Activated naive CD4-positive, alpha-beta T cell treated with anti-CD3 and anti-CD28 coated beads, Interleukin-2, amount 50 U/mL, for 24 hours (primary cell): ENCODE data around the gene TSTD2.
"Not testable (repeated sequence)": the region's sequence is repeated elsewhere in the genome, so short reads cannot be mapped to it uniquely, and the experiment has no call there.

Source experiments
- H3K27ac Mint-ChIP-seq: one replicate; pipeline ENCODE4 v1.8.0; 2021; ENCODE audit warnings: mild to moderate bottlenecking, mixed read lengths
- H3K27me3 Mint-ChIP-seq: one replicate; pipeline ENCODE4 v1.8.0; 2021; ENCODE audit warnings: mixed read lengths
- H3K36me3 Mint-ChIP-seq: one replicate; pipeline ENCODE4 v1.8.0; 2021; ENCODE audit warnings: mixed read lengths
- H3K4me1 Mint-ChIP-seq: one replicate; pipeline ENCODE4 v1.8.0; 2021; ENCODE audit warnings: mixed read lengths
- H3K4me3 Mint-ChIP-seq: one replicate; pipeline ENCODE4 v1.8.0; 2021; ENCODE audit warnings: mild to moderate bottlenecking, mixed read lengths
- H3K9me3 Mint-ChIP-seq: one replicate; pipeline ENCODE4 v1.8.0; 2021; ENCODE audit warnings: mixed read lengths

TSTD2 gene

GRCh38 chr9:97640325-97640724, 7.2 kb upstream of the TSTD2 start:
- no peaks in the 10 kb centered on the region for H3K27me3 Mint-ChIP-seq

GRCh38 chr9:97638666-97639065, 5.5 kb upstream of the TSTD2 start:
- peak overlapping the region; percentile 11 for H3K4me3 Mint-ChIP-seq
- H3K36me3 Mint-ChIP-seq, result peaks cover 17% of the 10 kb centered on the region
- H3K4me1 Mint-ChIP-seq, result peaks cover 66% of the 10 kb centered on the region
- no peaks in the 10 kb centered on the region for H3K27me3 Mint-ChIP-seq
- H3K9me3 Mint-ChIP-seq, result no peaks in the 10 kb centered on the region
- peak overlapping the region; percentile 30 for H3K27ac Mint-ChIP-seq

More at GRCh38 chr9:97640325-97640724, 7.2 kb upstream of the TSTD2 start:
- H3K4me1 Mint-ChIP-seq, result peaks cover 61% of the 10 kb centered on the region
- H3K9me3 Mint-ChIP-seq, result no peaks in the 10 kb centered on the region
- peak overlapping the region; percentile 7 for H3K4me3 Mint-ChIP-seq
- no peak overlapping the region for H3K27ac Mint-ChIP-seq
- H3K36me3 Mint-ChIP-seq, result peaks cover 15% of the 10 kb centered on the region

GRCh38 chr9:97636903-97637302, 3.7 kb upstream of the TSTD2 start:
- peak overlapping the region; percentile 1 for H3K27ac Mint-ChIP-seq
- peak overlapping the region; percentile 77 for H3K4me3 Mint-ChIP-seq
- H3K27me3 Mint-ChIP-seq, result no peaks in the 10 kb centered on the region
- H3K4me1 Mint-ChIP-seq, result peaks cover 63% of the 10 kb centered on the region
- no peaks in the 10 kb centered on the region for H3K9me3 Mint-ChIP-seq
- peaks cover 14% of the 10 kb centered on the region for H3K36me3 Mint-ChIP-seq

- H3K27me3 Mint-ChIP-seq, result no peaks in the 10 kb centered on the region
- H3K4me3 Mint-ChIP-seq, result peak overlapping the region; percentile 96
- H3K36me3 Mint-ChIP-seq, result peaks cover 9% of the 10 kb centered on the region
- no peaks in the 10 kb centered on the region for H3K9me3 Mint-ChIP-seq
- H3K4me1 Mint-ChIP-seq, result peaks cover 60% of the 10 kb centered on the region
- no peak overlapping the region for H3K27ac Mint-ChIP-seq
Measured at GRCh38 chr9:97635026-97635425, 1.9 kb upstream of the TSTD2 start.

GRCh38 chr9:97633859-97634490, 807 bp upstream of the TSTD2 start:
- peaks cover 9% of the 10 kb centered on the region for H3K36me3 Mint-ChIP-seq

GRCh38 chr9:97632248-97632984, 752 bp downstream of the TSTD2 start:
- Mint-ChIP-seq H3K27ac (peak overlapping the region; percentile 100), H3K4me1 (peaks cover 50% of the 10 kb centered on the region), H3K4me3 (peak overlapping the region; percentile 96), H3K27me3 (no peaks in the 10 kb centered on the region), H3K9me3 (no peaks in the 10 kb centered on the region), H3K36me3 (peaks cover 9% of the 10 kb centered on the region)

More at GRCh38 chr9:97633859-97634490, 807 bp upstream of the TSTD2 start:
- no peaks in the 10 kb centered on the region for H3K27me3 Mint-ChIP-seq
- H3K9me3 Mint-ChIP-seq, result no peaks in the 10 kb centered on the region
- peak overlapping the region; percentile 100 for H3K27ac Mint-ChIP-seq
- H3K4me3 Mint-ChIP-seq, result peak overlapping the region; percentile 96
- H3K4me1 Mint-ChIP-seq, result peaks cover 58% of the 10 kb centered on the region

DNA sequence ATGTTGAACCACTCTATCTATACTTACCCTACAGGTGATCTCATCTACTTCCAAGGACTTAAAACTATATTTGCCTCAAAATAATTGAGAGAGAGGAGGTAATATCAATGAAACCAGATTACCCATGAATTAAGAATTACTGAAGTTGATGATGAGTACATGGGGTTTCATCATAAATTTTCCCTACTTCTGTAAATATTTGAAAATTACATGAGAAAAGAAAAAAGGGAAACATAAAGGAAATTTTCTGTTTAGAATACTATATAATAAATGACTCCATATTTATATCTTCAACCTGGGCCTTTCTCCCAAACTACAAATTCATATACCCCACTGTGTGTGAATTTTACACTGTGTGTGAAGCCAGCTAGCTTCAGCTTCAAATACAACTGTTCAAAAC, 2.6 kb downstream of the TSTD2 start:
- peaks cover 43% of the 10 kb centered on the region for H3K4me1 Mint-ChIP-seq

DNA sequence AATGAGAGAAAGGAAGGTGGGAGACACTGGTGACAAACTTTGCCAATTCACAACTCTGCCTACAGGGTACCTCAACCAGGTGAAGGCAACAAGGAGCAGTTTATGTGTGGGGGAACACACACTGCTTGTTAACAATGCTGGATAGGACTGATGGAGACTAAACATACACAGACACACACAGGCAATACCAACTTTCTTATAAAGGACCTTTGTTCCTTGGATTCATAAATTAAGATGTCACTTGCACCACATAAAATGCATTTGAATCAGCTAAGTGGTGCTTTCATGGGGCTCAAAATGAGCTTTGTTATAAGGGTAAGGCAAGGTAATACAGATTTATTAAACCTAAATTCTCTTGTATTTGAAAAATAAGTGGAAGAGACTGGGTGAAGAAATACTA, 4.0 kb downstream of the TSTD2 start:
- H3K27ac Mint-ChIP-seq, result no peak overlapping the region
- H3K36me3 Mint-ChIP-seq, result peaks cover 8% of the 10 kb centered on the region
- no peaks in the 10 kb centered on the region for H3K27me3 Mint-ChIP-seq
- no peaks in the 10 kb centered on the region for H3K9me3 Mint-ChIP-seq
- H3K4me1 Mint-ChIP-seq, result peaks cover 32% of the 10 kb centered on the region
- H3K4me3 Mint-ChIP-seq, result no peak overlapping the region

More for the DNA sequence above, 2.6 kb downstream of the TSTD2 start:
- H3K9me3 Mint-ChIP-seq, result no peaks in the 10 kb centered on the region
- H3K27me3 Mint-ChIP-seq, result no peaks in the 10 kb centered on the region
- H3K27ac Mint-ChIP-seq, result peak overlapping the region; percentile 61
- H3K36me3 Mint-ChIP-seq, result peaks cover 10% of the 10 kb centered on the region
- H3K4me3 Mint-ChIP-seq, result no peak overlapping the region

DNA sequence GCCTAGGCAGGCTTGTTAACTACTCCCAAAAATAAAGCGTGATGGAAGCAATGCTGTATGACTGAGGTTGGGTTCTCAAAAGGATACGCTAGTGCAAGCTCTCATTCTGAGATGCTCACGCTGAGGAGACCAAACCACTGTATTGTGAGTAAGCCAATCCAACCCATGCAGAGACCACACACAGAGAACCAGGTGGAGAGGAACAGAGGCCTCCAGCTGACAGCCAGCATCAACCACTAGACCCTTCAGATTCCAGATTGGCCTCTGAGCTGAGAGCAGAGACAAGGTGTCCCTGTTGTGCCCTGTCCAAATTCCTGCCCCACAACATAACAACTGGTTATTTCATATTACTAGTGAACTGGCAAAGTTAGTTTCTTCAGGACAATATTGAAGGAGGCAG, 4.5 kb downstream of the TSTD2 start:
- Mint-ChIP-seq H3K4me1 (peaks cover 31% of the 10 kb centered on the region), H3K4me3 (no peak overlapping the region), H3K36me3 (peaks cover 9% of the 10 kb centered on the region), H3K27ac (no peak overlapping the region), H3K9me3 (no peaks in the 10 kb centered on the region), H3K27me3 (no peaks in the 10 kb centered on the region)

DNA sequence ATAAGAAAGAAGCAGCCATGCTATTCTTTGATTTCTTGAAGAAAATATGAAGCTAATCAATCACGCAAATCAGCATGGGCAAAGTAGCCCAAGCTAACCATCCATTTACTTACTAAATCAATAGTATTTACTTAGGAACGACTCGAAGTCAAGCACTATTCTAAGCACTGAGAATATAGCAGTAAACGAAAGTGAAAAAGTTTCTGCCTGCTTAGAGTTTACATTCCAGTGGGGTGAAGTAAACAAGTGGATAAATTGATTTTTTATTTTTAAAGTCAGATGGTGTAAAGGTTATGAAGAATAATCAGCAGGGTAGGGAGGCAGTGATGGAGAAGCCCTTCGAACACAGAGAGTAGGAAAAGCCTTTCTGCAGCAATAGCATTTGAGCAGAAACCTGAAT, 5.5 kb downstream of the TSTD2 start:
- Mint-ChIP-seq H3K4me3 (no peak overlapping the region), H3K4me1 (peaks cover 31% of the 10 kb centered on the region), H3K36me3 (peaks cover 9% of the 10 kb centered on the region), H3K27me3 (no peaks in the 10 kb centered on the region), H3K9me3 (no peaks in the 10 kb centered on the region), H3K27ac (no peak overlapping the region)

- peaks cover 26% of the 10 kb centered on the region for H3K4me1 Mint-ChIP-seq
- H3K36me3 Mint-ChIP-seq, result peaks cover 15% of the 10 kb centered on the region
- no peak overlapping the region for H3K4me3 Mint-ChIP-seq
- H3K27ac Mint-ChIP-seq, result no peak overlapping the region
- H3K9me3 Mint-ChIP-seq, result no peaks in the 10 kb centered on the region
- no peaks in the 10 kb centered on the region for H3K27me3 Mint-ChIP-seq
Measured at GRCh38 chr9:97625620-97626019, 7.5 kb downstream of the TSTD2 start.

GRCh38 chr9:97623946-97624345, 9.2 kb downstream of the TSTD2 start:
- H3K9me3 Mint-ChIP-seq, result no peaks in the 10 kb centered on the region
- peaks cover 14% of the 10 kb centered on the region for H3K4me1 Mint-ChIP-seq
- H3K4me3 Mint-ChIP-seq, result no peak overlapping the region
- H3K27ac Mint-ChIP-seq, result no peak overlapping the region
- peaks cover 15% of the 10 kb centered on the region for H3K36me3 Mint-ChIP-seq
- no peaks in the 10 kb centered on the region for H3K27me3 Mint-ChIP-seq

GRCh38 chr9:97622483-97622882, 10.7 kb downstream of the TSTD2 start:
- H3K27me3 Mint-ChIP-seq, H3K9me3 Mint-ChIP-seq, H3K27ac Mint-ChIP-seq, H3K4me3 Mint-ChIP-seq: not testable (repeated sequence)
- Mint-ChIP-seq H3K36me3 (peaks cover 15% of the 10 kb centered on the region), H3K4me1 (peaks cover 15% of the 10 kb centered on the region)

- H3K4me1 Mint-ChIP-seq, result peaks cover 12% of the 10 kb centered on the region
- peaks cover 11% of the 10 kb centered on the region for H3K36me3 Mint-ChIP-seq
- H3K4me3 Mint-ChIP-seq, H3K27ac Mint-ChIP-seq, H3K27me3 Mint-ChIP-seq, H3K9me3 Mint-ChIP-seq: not testable (repeated sequence)
Measured at GRCh38 chr9:97620063-97620462, 13.1 kb downstream of the TSTD2 start.

GRCh38 chr9:97617939-97618416, 15.2 kb downstream of the TSTD2 start:
- H3K4me1 Mint-ChIP-seq, result peaks cover 12% of the 10 kb centered on the region
- H3K36me3 Mint-ChIP-seq, result peaks cover 8% of the 10 kb centered on the region
- no peak overlapping the region for H3K4me3 Mint-ChIP-seq
- no peaks in the 10 kb centered on the region for H3K9me3 Mint-ChIP-seq
- H3K27me3 Mint-ChIP-seq, result no peaks in the 10 kb centered on the region
- peak overlapping the region; percentile 47 for H3K27ac Mint-ChIP-seq

DNA sequence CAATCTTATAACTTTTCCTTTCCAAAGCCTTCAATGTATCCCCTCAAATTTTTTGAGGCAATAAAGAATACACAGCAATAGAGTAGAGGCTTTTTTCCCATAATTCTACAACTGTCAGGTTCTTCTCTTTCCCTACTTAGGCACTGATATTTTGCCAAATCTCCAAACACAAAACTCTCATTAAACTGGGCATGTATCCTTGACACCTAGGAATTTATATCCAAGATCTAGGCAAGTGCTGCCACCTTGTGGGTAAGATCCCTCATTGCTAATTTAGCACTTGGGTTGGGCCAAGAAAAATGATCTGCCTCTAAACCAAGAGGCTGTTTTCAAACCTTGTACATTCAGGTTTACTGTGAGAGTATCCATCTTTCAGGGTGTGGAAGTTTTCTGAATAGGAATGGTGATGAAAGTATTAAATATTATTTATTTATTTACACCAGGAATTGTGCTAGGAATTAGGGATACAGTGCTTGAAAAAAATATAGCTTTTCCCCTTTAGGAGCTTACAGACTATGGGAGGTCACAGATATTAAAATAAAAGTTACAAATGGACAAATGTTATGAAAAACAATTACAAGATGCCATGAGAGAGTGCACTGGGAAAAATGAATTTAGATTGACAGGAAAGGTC, 17.6 kb downstream of the TSTD2 start:
- Mint-ChIP-seq H3K27me3 (no peaks in the 10 kb centered on the region), H3K4me1 (peaks cover 12% of the 10 kb centered on the region), H3K4me3 (no peak overlapping the region), H3K9me3 (no peaks in the 10 kb centered on the region), H3K27ac (no peak overlapping the region), H3K36me3 (peaks cover 5% of the 10 kb centered on the region)
